GM18909 (cell line): ENCODE data around the gene SRGAP1.
"Not testable (repeated sequence)": the region's sequence is repeated elsewhere in the genome, so short reads cannot be mapped to it uniquely, and the experiment has no call there.

ENCODE experiments used
- ATAC-seq: cut with Tn5 transposase; IDR thresholded peaks from one replicate; pipeline ENCODE4 v1.9.1; 2021; ENCODE audit warnings: mild to moderate bottlenecking; ENCODE audit not compliant: unreplicated experiment, poor library complexity

SRGAP1 gene

DNA sequence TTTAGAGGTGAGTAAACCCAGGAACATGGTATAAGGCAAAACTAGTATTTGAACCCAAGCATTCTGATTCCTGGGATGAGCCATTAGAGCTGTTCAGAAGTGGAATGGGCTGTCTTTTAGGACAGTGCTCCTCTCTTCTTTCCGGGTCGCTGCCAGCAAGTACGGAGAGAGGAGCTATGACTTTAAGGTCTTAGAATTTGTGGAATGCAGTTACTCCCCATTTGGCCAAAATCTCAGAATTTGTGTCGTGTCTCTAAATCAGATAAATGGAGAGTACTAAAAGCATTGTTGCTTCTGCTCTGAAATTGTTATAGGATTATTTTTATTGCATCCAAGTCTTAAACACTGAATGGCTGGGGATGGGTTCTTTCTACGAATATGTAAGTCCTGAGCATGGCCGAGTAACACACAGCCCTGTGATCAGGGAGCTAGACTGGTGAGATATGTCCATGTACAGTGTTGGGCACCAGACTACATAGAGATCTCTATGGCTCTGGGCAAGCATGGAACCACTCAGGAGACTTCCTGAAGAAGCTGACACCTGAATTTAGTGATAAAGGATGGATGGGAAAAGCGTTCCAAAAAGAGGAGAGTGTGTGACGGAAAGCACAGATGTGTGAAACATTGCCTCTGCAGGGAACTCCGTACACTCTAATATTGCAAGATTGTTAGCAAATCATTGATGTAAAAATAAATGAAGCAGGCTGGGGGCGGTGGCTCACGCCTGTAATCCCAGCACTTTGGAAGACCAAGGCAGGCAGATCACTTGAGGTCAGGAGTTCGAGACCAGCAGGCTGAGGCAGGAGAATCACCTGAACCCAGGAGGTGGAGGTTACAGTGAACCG lies 184.7 kb downstream of the SRGAP1 start:
- ATAC-seq, result no peak

DNA sequence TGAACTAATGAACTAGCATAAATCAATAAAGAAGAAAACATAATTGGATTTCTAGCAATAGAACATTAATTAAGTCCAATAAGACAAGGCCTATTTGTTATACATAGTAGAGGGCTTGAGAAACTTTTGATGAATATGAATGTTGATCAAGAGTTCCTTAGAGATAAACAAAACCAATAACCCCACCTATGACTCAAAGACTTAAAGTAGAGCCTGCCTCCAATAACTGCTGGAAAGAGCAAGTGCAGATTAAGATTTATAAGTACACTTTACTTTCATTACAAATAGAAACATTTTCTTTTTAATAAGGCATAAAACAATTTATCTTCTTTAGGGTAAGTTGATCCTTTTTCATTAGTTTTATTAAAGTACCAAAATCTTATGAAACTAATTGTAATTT lies 185.7 kb downstream of the SRGAP1 start:
- no peak for ATAC-seq

DNA sequence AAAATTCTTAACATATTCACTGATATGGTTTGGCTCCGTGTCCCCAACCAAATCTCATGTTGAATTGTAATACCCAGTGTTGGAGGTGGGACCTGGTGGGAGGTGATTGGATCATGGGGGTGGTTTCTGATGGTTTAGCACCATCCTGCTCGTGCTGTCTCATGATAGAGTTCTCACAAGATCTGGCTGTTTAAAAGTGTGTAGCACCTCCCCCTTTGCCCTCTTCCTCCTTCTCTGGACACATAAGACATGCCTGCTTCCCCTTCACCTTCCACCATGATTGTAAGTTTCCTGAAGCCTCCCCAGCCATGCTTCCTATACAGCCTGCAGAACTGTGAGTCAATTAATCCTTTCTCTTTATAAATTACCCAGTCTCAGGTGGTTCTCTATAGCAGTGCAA lies 189.6 kb downstream of the SRGAP1 start:
- not testable (repeated sequence) for ATAC-seq

DNA sequence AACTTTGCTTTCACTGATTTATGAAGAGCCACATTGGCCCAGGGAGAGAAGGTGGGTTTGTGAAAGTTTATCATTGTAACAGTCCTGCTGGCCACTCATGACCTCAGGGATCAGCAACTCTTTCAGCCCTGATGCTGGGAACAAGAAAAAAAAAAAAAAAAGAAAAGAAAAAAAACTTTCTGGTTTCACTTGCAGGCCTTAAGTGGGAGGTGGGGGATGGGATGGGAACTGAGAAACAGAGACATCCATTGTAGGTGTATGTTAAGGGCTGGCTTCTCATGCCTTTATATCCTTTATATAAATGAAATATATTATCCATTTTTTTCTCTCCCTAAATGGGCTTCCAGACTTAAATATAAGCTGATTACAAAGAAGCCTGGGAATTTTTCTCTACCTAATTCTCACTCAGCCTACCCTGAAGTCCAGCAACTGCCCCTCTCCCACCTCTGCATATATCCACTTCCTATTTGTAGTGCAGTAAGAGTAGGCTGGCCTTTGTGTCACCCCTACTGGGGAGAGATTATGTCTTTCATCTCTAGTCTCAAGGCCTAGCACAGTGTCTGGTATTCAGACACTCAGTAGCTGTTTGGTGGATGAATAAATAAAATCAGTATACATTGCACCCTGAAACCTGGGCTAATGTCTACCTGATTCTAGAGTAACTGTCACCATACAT lies 190.5 kb downstream of the SRGAP1 start:
- peak; percentile 59 for ATAC-seq

GRCh38 chr12:64036414-64036813 lies 191.9 kb downstream of the SRGAP1 start:
- no peak for ATAC-seq

- no peak for ATAC-seq
These were observed 194.9 kb downstream of the SRGAP1 start for GRCh38 chr12:64039281-64039871.

- no peak for ATAC-seq
These were observed 198.4 kb downstream of the SRGAP1 start for GRCh38 chr12:64042911-64043310.

DNA sequence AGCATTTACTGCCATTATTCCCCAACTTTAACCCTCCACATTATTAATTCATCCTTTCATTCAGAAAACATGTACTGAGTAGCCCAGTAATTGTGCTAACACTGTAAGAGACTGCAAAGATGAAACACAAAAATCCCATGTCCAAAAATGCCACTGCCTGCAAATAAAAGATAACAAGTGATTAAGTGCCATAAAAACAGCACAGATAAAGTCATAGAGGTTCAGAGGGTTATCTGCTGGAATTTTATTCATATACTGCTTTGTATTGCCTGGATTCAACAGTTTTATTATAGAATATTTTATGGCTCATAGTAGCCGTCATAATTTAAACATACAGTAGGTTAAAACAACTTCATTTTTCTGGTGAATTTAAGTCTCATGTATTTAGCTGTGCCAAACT lies 199.7 kb downstream of the SRGAP1 start:
- ATAC-seq, result no peak

DNA sequence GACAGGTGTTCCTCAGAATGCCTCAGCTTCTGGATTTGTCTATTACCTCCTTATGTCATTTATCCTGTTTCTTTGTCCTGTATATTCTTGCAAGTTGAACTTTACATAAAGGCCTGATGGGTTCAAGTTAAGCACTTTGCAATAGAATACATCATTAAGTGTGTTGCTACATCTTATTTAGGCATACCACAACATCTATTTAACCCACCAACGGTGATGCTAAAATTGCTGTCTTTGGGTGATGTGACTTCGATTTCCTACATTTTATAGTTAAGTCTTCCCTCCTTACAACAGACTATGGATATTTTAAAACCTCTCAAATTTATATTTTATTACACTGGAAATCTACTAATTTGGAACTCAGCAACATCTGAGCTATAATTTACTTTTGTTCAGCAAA lies 206.6 kb downstream of the SRGAP1 start:
- no peak for ATAC-seq

GRCh38 chr12:64053117-64053516 lies 208.6 kb downstream of the SRGAP1 start:
- ATAC-seq, result no peak

DNA sequence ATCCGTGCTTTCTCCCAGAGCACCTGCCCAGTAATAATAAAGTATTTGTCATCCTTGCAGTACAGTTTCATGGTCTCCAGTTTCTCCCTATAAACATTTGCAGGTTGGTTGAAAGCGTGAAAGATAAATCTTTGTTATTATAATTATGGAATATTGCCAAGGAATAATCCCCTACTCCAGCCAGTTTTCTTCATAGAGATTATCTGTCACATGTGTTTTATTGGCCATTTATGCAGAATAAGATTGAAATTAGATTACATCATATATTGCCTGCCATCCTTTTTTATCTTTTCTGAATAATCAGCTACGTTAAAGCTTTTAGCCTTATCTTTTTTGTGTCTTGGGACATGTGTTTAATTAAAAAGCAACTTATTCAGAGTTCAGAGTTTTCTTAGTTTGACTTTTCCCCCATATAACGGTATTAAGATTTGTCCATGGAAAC lies 209.6 kb downstream of the SRGAP1 start:
- no peak for ATAC-seq

- ATAC-seq, result no peak
These were observed 212.2 kb downstream of the SRGAP1 start for GRCh38 chr12:64056741-64057140.

GRCh38 chr12:64057706-64058105 lies 213.2 kb downstream of the SRGAP1 start:
- ATAC-seq, result no peak

DNA sequence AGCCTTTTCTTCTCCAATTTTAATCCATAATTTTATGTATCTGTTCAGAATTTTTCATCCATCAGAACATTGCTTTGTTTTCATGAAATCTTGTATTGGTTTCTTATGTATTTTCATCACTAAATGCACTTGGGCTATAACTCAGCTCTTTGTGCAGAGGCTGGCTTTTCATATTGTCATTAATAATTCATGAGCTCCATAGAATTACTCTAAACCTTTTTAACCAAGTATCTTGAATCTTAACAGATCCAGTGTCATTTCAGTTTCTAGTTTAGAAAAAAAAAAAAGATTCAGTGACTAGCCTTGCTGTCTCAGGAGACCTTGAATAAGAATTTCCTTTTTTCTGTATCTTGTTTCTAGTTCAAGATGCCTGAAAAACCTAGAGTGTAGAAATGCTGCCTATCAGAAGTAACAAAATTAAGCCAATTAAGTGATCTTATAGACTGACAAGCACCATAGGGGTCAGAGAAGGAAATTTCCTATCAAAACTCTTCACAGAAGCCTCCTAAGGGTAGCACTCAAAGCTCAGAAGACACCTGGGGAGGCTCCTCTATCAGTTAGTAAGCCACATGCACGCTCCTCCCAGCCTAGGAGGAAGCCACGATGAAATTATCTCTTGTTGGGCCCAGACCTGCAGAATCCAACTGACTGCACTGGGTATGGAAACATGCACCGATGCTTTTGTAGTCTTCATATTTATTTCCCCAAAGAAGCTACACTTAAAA lies 214.2 kb downstream of the SRGAP1 start:
- ATAC-seq, result no peak

GRCh38 chr12:64059685-64060084 lies 215.2 kb downstream of the SRGAP1 start:
- ATAC-seq, result no peak

DNA sequence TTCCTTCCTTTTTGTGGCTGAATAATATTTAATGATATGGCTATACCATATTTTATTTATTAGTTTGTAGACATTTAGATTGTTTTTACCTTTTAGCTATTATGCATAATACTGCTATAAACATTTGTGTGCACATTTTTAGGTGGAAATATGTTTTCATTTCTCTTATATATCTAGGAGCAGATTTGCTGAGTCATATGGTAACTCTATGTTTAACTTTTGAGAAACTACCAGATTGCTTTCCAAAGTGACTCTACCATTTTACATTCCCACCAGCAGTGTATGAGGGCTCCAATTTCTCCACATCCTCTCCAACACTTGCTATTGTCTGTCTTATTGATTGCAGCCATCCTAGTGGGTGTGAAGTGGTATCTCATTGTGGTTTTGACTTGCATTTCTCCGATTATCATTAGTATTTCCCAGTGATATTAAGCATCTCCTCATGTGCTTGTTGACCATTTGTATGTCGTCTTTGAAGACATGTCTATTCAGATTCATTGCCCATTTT lies 217.4 kb downstream of the SRGAP1 start:
- no peak for ATAC-seq

GRCh38 chr12:64063121-64063520 lies 218.6 kb downstream of the SRGAP1 start:
- ATAC-seq, result no peak

GRCh38 chr12:64064240-64064639 lies 219.7 kb downstream of the SRGAP1 start:
- no peak for ATAC-seq

DNA sequence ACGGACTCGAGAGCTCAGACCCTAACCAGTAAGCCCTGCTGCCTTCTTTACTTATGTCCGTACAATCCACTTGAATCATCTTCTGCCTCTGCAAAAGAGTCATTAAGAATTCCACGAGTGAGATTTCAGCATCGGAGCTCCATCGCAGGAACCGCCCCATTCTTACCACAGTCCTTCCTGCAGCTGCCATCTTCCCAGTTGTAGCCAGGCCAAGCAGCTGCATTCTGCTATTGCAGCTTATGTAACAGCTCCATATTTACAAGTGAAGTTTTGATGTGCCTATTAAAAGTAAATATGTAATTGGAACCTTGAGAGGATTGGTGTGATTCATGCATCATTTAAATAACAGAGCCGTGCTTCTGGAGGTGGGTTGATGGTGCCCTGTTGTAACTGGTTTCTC lies 220.2 kb downstream of the SRGAP1 start:
- no peak for ATAC-seq

- no peak for ATAC-seq
These were observed 221.5 kb downstream of the SRGAP1 start for GRCh38 chr12:64065881-64066451.
